Endothelial cell of umbilical vein (primary cell): ENCODE measurements around the gene CRYL1. TPM values are rescaled to one million over a fixed set of nuclear protein-coding genes. Genes with fewer than 3 reads are reported as not detected.

Experiments
- BruUV-seq: library from RNA; stranded (reverse); fragments of 400-500 nt; replicated peaks from 2 replicates; lab custom pipeline; 2021; lab: Mats Ljungman, UMichigan
- CTCF ChIA-PET: fragments of 300-600, 350-600 bp; sonication (Branson Sonifier 250); formaldehyde crosslinking; loops from one replicate; lab custom pipeline; 2021; ENCODE audit warnings: antibody characterized with exemption, inconsistent platforms; lab: Charles Lee
- POLR2A ChIA-PET: fragments of 300-600, 350-600 bp; sonication (Branson Sonifier 250); formaldehyde crosslinking; loops from one replicate; lab custom pipeline; 2021; ENCODE audit warnings: antibody characterized with exemption, inconsistent platforms; lab: Charles Lee
- DNase-seq: peaks from one replicate; pipeline ENCODE4 v3.0.0-alpha.2; 2011; ENCODE audit warnings: low read depth, low spot score
- FAIRE-seq: peaks from 2 replicates; lab custom pipeline; 2011; peaks lifted over from hg19 to GRCh38; lab: Jason Lieb, UNC
- H2AFZ ChIP-seq: 2 replicates; pipeline ENCODE4 v1.6.0; 2012; ENCODE audit warnings: low read depth, low read length, control low read depth, inconsistent platforms
- H3K27ac ChIP-seq: 2 replicates; pipeline ENCODE4 v1.5.1; 2011; ENCODE audit warnings: low read depth, mild to moderate bottlenecking, control low read depth, low read length, moderate library complexity; ENCODE audit not compliant: insufficient read depth
- H3K27me3 ChIP-seq, 2 experiments: 2 replicates each; pipeline versions ENCODE4 v1.6.0 to v1.6.1; 2011; ENCODE audit warnings: low read length in 2 of 2, mixed read lengths in 1 of 2; ENCODE audit not compliant: control insufficient read depth in 2 of 2, insufficient read depth in 2 of 2
- H3K36me3 ChIP-seq, 2 experiments: 2 replicates in 1 of 2; 3 replicates in 1 of 2; pipeline ENCODE4 v1.5.1; 2011; ENCODE audit warnings: low read length in 2 of 2, mild to moderate bottlenecking in 1 of 2, moderate library complexity in 1 of 2; ENCODE audit not compliant: control insufficient read depth in 2 of 2, insufficient read depth in 2 of 2; ENCODE audit errors: extremely low read depth in 1 of 2
- H3K4me1 ChIP-seq: 3 replicates; pipeline ENCODE4 v1.5.1; 2011; ENCODE audit warnings: mild to moderate bottlenecking, low read length; ENCODE audit not compliant: control insufficient read depth, insufficient read depth; ENCODE audit errors: extremely low read depth
- H3K4me2 ChIP-seq: 2 replicates; pipeline ENCODE4 v1.6.1; 2011; ENCODE audit warnings: low read length, control low read depth, mixed read lengths; ENCODE audit not compliant: insufficient read depth
- H3K4me3 ChIP-seq, 3 experiments: fragments of 200-600 bp in 1 of 3; sonication (generic), shearing (Covaris generic) in 1 of 3; replicated peaks in 1 of 3; 2 replicates each; pipeline ENCODE4 v1.5.1; 2011 to 2016; ENCODE audit warnings: control low read depth in 3 of 3, low read length in 3 of 3, mild to moderate bottlenecking in 2 of 3, inconsistent platforms in 1 of 3, low read depth in 1 of 3, moderate library complexity in 1 of 3; ENCODE audit not compliant: insufficient read depth in 1 of 3
- H3K79me2 ChIP-seq: 2 replicates; pipeline ENCODE4 v1.6.0; 2012; ENCODE audit warnings: low read length, inconsistent platforms; ENCODE audit not compliant: control insufficient read depth, insufficient read depth
- H3K9ac ChIP-seq: replicated peaks from 2 replicates; pipeline ENCODE3; 2011; ENCODE audit warnings: low read length, control low read depth; ENCODE audit not compliant: insufficient read depth; ENCODE audit errors: extremely low read depth
- H3K9me1 ChIP-seq: replicated peaks from 3 replicates; pipeline ENCODE4 v1.6.0; 2011; ENCODE audit warnings: mild to moderate bottlenecking, low read length; ENCODE audit not compliant: control insufficient read depth, insufficient read depth; ENCODE audit errors: extremely low read depth
- H3K9me3 ChIP-seq: replicated peaks from 2 replicates; pipeline ENCODE4 v1.5.1; 2012; ENCODE audit warnings: low read length, inconsistent platforms; ENCODE audit not compliant: control insufficient read depth, insufficient read depth
- H4K20me1 ChIP-seq: replicated peaks from 2 replicates; pipeline ENCODE3; 2011; ENCODE audit warnings: mild to moderate bottlenecking, low read length; ENCODE audit not compliant: control insufficient read depth, insufficient read depth; ENCODE audit errors: extremely low read depth
- CTCF ChIP-seq, 2 donors: IDR thresholded peaks; 1 replicate in 1 of 2; 2 replicates in 1 of 2; pipeline ENCODE4 v1.5.1; 2011; ENCODE audit warnings: low read length in 2 of 2, mild to moderate bottlenecking in 2 of 2, moderate library complexity in 2 of 2, control low read depth in 1 of 2, inconsistent platforms in 1 of 2, low read depth in 1 of 2; ENCODE audit not compliant: insufficient read depth in 1 of 2; ENCODE audit errors: extremely low read depth in 1 of 2
- EZH2 ChIP-seq: IDR thresholded peaks from 2 replicates; pipeline ENCODE4 v1.6.1; 2012; ENCODE audit warnings: borderline replicate concordance, low read depth, mild to moderate bottlenecking, moderate library complexity, low read length, inconsistent platforms; ENCODE audit not compliant: severe bottlenecking
- FOS ChIP-seq: IDR thresholded peaks from 2 replicates; pipeline ENCODE4 v1.6.1; 2011; ENCODE audit warnings: mild to moderate bottlenecking, low read length, moderate library complexity, borderline replicate concordance; ENCODE audit not compliant: insufficient read depth
- GATA2 ChIP-seq: IDR thresholded peaks from 2 replicates; pipeline ENCODE4 v1.7.0; 2011; ENCODE audit warnings: low read depth, mild to moderate bottlenecking, moderate library complexity, mixed read lengths, low read length; ENCODE audit not compliant: insufficient read length, insufficient read depth
- JUN ChIP-seq: IDR thresholded peaks from 2 replicates; pipeline ENCODE4 v1.6.1; 2011; ENCODE audit warnings: borderline replicate concordance, low read depth; ENCODE audit not compliant: insufficient read length, insufficient read depth
- MAX ChIP-seq: IDR thresholded peaks from 2 replicates; pipeline ENCODE4 v1.6.1; 2011; ENCODE audit not compliant: insufficient read depth, insufficient read length
- MYC ChIP-seq: IDR thresholded peaks from one replicate; pipeline ENCODE4 v1.6.1; 2011; ENCODE audit warnings: mild to moderate bottlenecking, low read depth, low read length
- POLR2A ChIP-seq: IDR thresholded peaks from 2 replicates; pipeline ENCODE4 v1.6.1; 2012; ENCODE audit warnings: low read depth, mild to moderate bottlenecking, control low read depth, low read length
- POLR2AphosphoS5 ChIP-seq: IDR thresholded peaks from 2 replicates; pipeline ENCODE4 v1.6.1; 2012; ENCODE audit warnings: low read depth, mild to moderate bottlenecking, control low read depth, low read length, moderate library complexity; ENCODE audit not compliant: insufficient read depth
- dilution Hi-C: fragments of 300-500 bp; cut with MboI; formaldehyde crosslinking; loops from one replicate; pipeline ENCODE4 v1.15.0; 2019; ENCODE audit warnings: low sequenced_read_pairs; ENCODE audit not compliant: extremely low pct_ligation_motif_present
- intact Hi-C: fragments of 100-400 bp; cut with micrococcal nuclease; formaldehyde crosslinking; loops from one replicate; pipeline ENCODE4 v1.10.0; 2022
- polyA plus RNA-seq, 4 experiments: library from polyadenylated mRNA; depleted of rRNA in 3 of 4; stranded (reverse) in 3 of 4; unstranded in 1 of 4; fragments of >200 nt; gene quantifications; 2 replicates each; pipeline versions ENCODE4 v1.2.1 to v1.2.3, GENCODE V29; 2011 to 2012; ENCODE audit warnings: missing spikeins in 1 of 4
- total RNA-seq: library from RNA; stranded (reverse); gene quantifications from 2 replicates; pipeline ENCODE4 v1.2.3, GENCODE V29; 2021

Gene CRYL1
- total and polyA plus RNA-seq, 2 donors (not counting 3 experiments of a cell fraction or from before 2014, with no cell fraction given): 13.9 to 39.0 TPM

- H3K27ac ChIP-seq: no peak overlapping the region
- CTCF ChIA-PET: no interaction called here
- no peak overlapping the region for H3K4me2 ChIP-seq
- H3K9ac ChIP-seq: no peak overlapping the region
- no peaks in the 10 kb centered on the region for H3K79me2 ChIP-seq
- H4K20me1 ChIP-seq: no peaks in the 10 kb centered on the region
- POLR2A ChIA-PET: no interaction called here
- H3K36me3 ChIP-seq: no peaks in the 10 kb centered on the region
- dilution Hi-C loops (no loop called here), intact Hi-C loops (no loop called here)
- DNase-seq: no peak
- H3K9me1 ChIP-seq: no peaks in the 10 kb centered on the region
- H3K4me3 ChIP-seq: no peak overlapping the region
- no peaks in the 10 kb centered on the region for H3K27me3 ChIP-seq
- H3K9me3 ChIP-seq: no peaks in the 10 kb centered on the region
- H2AFZ ChIP-seq: no peak overlapping the region
- TF ChIP-seq JUN: no peak
- TF ChIP-seq CTCF (IDR thresholded peaks at IDR 0.05; ENCODE audit: extremely low read depth in 1 of 2, insufficient read depth in 1 of 2, low read depth in 1 of 2, low read length in 2 of 2): no peak
- no peak for TF ChIP-seq FOS
- TF ChIP-seq POLR2A: no peak
- no peak for TF ChIP-seq EZH2
- no peak for TF ChIP-seq MAX
- no peak for TF ChIP-seq MYC
- no peak for TF ChIP-seq GATA2
- TF ChIP-seq POLR2AphosphoS5: no peak
- no peaks in the 10 kb centered on the region for H3K4me1 ChIP-seq
- FAIRE-seq: no peak
- BruUV-seq: no TSS peak
Observed at GRCh38 chr13:20475927-20476691, 49.5 kb downstream of the CRYL1 start.
